T-helper 2 cell treated with Interferon-gamma antibody and Interleukin-4, amounts not matched to agents 5 μg/mL and 100 μg/mL, for 36 hours (primary cell): Measurements from ENCODE around the gene BMP2.

ENCODE experiments used
- DNase-seq: peaks from one replicate; pipeline ENCODE4 v3.0.0; 2021; ENCODE audit warnings: low spot score
- H3K27ac Mint-ChIP-seq: one replicate; pipeline ENCODE4 v1.8.0; 2021; ENCODE audit warnings: mild to moderate bottlenecking, mixed read lengths
- H3K27me3 Mint-ChIP-seq: one replicate; pipeline ENCODE4 v1.8.0; 2021; ENCODE audit warnings: low read depth, mixed read lengths
- H3K36me3 Mint-ChIP-seq: one replicate; pipeline ENCODE4 v1.8.0; 2021; ENCODE audit warnings: low read depth, mixed read lengths
- H3K4me1 Mint-ChIP-seq: one replicate; pipeline ENCODE4 v1.8.0; 2021; ENCODE audit warnings: low read depth, mixed read lengths
- H3K4me3 Mint-ChIP-seq: one replicate; pipeline ENCODE4 v1.8.0; 2022; ENCODE audit warnings: mild to moderate bottlenecking, moderate library complexity, mixed read lengths
- H3K9me3 Mint-ChIP-seq: one replicate; pipeline ENCODE4 v1.8.0; 2021; ENCODE audit warnings: mixed read lengths

The BMP2 gene

GRCh38 chr20:6784210-6784631 lies 16.7 kb downstream of the BMP2 start:
- DNase-seq = no peak

DNA sequence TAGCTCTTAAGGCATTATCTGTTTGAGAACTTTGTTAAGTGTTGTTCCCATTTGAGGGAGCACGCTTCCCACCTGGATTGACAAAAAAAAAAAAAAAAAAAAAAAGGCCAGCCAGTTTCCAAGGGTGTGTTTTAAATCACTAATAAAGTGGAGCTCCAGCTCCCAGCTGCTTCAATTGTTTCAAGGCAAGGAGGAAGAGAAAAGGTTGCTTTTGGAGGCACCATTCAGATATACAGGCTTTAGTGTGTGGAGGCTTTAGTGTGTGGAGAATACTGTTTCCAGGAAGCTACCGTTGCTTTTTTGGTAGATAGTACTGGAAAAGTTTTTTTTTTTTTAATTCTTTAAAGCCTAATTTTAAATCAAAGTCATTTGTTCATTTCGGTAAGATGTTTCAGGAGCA lies 17.3 kb downstream of the BMP2 start:
- Mint-ChIP-seq H3K9me3 (no peaks in the 10 kb centered on the region), H3K4me1 (no peaks in the 10 kb centered on the region), H3K4me3 (no peak overlapping the region), H3K27me3 (no peaks in the 10 kb centered on the region), H3K27ac (no peak overlapping the region), H3K36me3 (no peaks in the 10 kb centered on the region)
- DNase-seq = no peak

More at GRCh38 chr20:6784210-6784631, 16.7 kb downstream of the BMP2 start:
- Mint-ChIP-seq H3K27ac (no peak overlapping the region), H3K4me3 (no peak overlapping the region), H3K27me3 (no peaks in the 10 kb centered on the region), H3K9me3 (no peaks in the 10 kb centered on the region), H3K36me3 (no peaks in the 10 kb centered on the region), H3K4me1 (no peaks in the 10 kb centered on the region)

GRCh38 chr20:6786548-6786947 lies 19.1 kb downstream of the BMP2 start:
- Mint-ChIP-seq H3K4me3 (no peak overlapping the region), H3K27me3 (no peaks in the 10 kb centered on the region), H3K4me1 (no peaks in the 10 kb centered on the region), H3K27ac (no peak overlapping the region), H3K36me3 (no peaks in the 10 kb centered on the region), H3K9me3 (no peaks in the 10 kb centered on the region)
- DNase-seq = no peak

GRCh38 chr20:6792789-6793188 lies 25.3 kb downstream of the BMP2 start:
- no peak overlapping the region for H3K27ac Mint-ChIP-seq

GRCh38 chr20:6802227-6802626 lies 34.7 kb downstream of the BMP2 start:
- no peak overlapping the region for H3K27ac Mint-ChIP-seq

More at GRCh38 chr20:6792789-6793188, 25.3 kb downstream of the BMP2 start:
- H3K27me3 Mint-ChIP-seq = no peaks in the 10 kb centered on the region
- no peaks in the 10 kb centered on the region for H3K36me3 Mint-ChIP-seq
- no peaks in the 10 kb centered on the region for H3K9me3 Mint-ChIP-seq
- no peak for DNase-seq
- no peak overlapping the region for H3K4me3 Mint-ChIP-seq
- no peaks in the 10 kb centered on the region for H3K4me1 Mint-ChIP-seq

GRCh38 chr20:6806275-6806674 lies 38.8 kb downstream of the BMP2 start:
- DNase-seq = no peak
- H3K4me3 Mint-ChIP-seq = no peak overlapping the region
- no peaks in the 10 kb centered on the region for H3K27me3 Mint-ChIP-seq
- peaks cover 7% of the 10 kb centered on the region for H3K9me3 Mint-ChIP-seq
- no peaks in the 10 kb centered on the region for H3K4me1 Mint-ChIP-seq
- H3K36me3 Mint-ChIP-seq = no peaks in the 10 kb centered on the region
- no peak overlapping the region for H3K27ac Mint-ChIP-seq

More at GRCh38 chr20:6802227-6802626, 34.7 kb downstream of the BMP2 start:
- H3K27me3 Mint-ChIP-seq = no peaks in the 10 kb centered on the region
- H3K9me3 Mint-ChIP-seq = peaks cover 7% of the 10 kb centered on the region
- DNase-seq = no peak
- no peaks in the 10 kb centered on the region for H3K4me1 Mint-ChIP-seq
- no peak overlapping the region for H3K4me3 Mint-ChIP-seq
- H3K36me3 Mint-ChIP-seq = no peaks in the 10 kb centered on the region

DNA sequence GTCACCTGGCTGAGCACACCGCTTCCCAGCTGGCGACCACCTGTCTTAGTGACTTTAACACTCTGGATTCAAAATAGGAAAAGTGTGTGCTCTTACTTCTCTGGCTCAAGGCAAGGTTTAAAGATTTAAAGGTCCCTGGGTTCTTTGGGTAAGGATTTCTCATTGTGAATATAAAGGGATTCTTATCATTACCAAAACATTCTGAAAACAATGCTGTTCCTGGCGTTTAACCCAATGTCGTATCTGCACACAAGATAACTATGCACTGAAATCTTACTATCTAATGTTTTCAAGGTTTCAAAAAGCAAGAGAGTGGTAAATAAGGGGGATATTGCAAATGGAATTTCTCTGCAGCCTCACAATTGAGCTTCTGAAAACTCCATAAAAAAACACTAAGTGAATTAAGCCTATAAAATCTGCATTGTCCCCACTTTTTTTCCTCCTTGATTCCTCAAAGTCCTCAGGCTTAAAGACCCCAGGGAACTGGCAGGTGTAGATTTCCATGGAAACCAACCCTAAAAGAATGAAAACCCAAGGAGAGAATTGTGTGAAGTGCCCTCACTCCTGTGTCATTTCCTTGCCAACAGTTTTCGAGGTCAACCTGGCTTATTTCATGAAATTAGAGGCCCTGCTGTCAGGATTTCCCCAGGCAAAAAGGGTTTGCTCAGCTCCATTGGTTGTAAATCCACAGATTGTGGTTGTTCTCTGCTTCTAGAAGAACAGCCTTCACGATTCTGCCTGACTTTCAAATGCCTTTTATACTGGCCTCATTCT lies 44.0 kb downstream of the BMP2 start:
- no peak for DNase-seq
- Mint-ChIP-seq H3K27me3 (no peaks in the 10 kb centered on the region), H3K4me1 (no peaks in the 10 kb centered on the region), H3K36me3 (no peaks in the 10 kb centered on the region), H3K27ac (no peak overlapping the region), H3K9me3 (peaks cover 1% of the 10 kb centered on the region), H3K4me3 (no peak overlapping the region)

DNA sequence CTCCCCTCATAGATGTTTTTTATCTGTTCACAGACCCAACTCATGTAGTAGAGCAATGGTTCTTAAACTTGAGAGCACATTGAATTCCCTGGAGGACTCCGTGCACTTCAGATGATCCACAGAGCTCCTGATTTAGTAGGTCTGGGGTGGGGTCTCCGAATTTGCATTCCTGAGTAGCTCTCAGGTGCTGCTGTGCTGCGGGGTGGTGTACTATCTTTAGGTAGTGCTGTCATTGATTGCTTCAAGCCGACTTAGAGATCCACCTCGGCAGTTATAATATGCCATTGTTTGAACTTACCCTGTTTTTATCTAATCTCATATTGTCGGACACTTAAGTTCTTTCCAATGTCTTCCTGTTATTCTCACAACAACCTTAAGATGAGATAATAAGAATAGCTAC lies 45.0 kb downstream of the BMP2 start:
- Mint-ChIP-seq H3K27me3 (no peaks in the 10 kb centered on the region), H3K9me3 (no peaks in the 10 kb centered on the region), H3K4me1 (no peaks in the 10 kb centered on the region), H3K27ac (no peak overlapping the region), H3K4me3 (no peak overlapping the region), H3K36me3 (no peaks in the 10 kb centered on the region)
- DNase-seq = no peak

DNA sequence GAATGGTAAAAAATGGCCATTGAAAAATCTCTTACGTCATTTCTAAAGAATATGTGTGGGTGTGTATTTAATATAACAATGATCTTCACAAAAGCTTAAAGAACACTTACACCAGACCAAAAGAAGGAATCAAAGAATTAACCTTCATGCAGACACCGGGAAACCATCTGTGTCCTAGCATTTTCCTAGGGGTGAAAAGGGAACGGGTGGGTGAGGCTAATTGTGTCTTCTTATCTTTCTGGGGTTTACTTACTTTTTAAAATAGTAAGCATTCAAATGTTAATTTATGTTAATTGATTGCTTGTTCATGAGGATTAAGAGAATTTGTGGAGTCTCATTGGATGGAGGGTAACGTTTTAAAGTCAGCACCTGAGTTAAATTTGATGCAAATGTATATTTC lies 47.5 kb downstream of the BMP2 start:
- no peak overlapping the region for H3K27ac Mint-ChIP-seq
- no peak overlapping the region for H3K4me3 Mint-ChIP-seq
- H3K27me3 Mint-ChIP-seq = no peaks in the 10 kb centered on the region
- no peaks in the 10 kb centered on the region for H3K36me3 Mint-ChIP-seq
- H3K4me1 Mint-ChIP-seq = no peaks in the 10 kb centered on the region
- no peaks in the 10 kb centered on the region for H3K9me3 Mint-ChIP-seq
- DNase-seq = no peak

- no peak overlapping the region for H3K4me3 Mint-ChIP-seq
- no peaks in the 10 kb centered on the region for H3K4me1 Mint-ChIP-seq
- no peaks in the 10 kb centered on the region for H3K36me3 Mint-ChIP-seq
- no peak for DNase-seq
- no peak overlapping the region for H3K27ac Mint-ChIP-seq
- H3K27me3 Mint-ChIP-seq = no peaks in the 10 kb centered on the region
- H3K9me3 Mint-ChIP-seq = no peaks in the 10 kb centered on the region
These were observed 50.7 kb downstream of the BMP2 start for GRCh38 chr20:6818033-6818808.

DNA sequence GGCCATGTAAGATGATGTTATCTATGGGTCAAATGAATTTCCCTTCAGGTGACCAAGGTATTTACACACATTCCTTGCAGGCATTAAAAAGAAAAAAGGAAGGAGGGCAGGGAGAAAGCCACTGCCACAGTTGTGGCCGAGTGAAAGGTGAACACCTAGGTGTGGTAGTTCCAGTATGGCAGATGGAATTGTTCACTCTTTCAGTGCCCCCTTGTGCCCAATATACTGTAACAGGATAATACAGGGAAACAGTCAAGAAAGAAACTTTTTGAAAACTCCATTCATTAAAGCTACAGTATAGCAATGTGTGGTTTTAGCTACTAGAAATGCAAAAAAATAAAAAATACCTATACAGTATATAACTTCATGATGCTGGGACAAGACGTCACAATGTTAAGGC lies 52.1 kb downstream of the BMP2 start:
- Mint-ChIP-seq H3K27me3 (no peaks in the 10 kb centered on the region), H3K9me3 (no peaks in the 10 kb centered on the region), H3K4me3 (no peak overlapping the region), H3K27ac (no peak overlapping the region), H3K4me1 (no peaks in the 10 kb centered on the region), H3K36me3 (no peaks in the 10 kb centered on the region)
- no peak for DNase-seq

DNA sequence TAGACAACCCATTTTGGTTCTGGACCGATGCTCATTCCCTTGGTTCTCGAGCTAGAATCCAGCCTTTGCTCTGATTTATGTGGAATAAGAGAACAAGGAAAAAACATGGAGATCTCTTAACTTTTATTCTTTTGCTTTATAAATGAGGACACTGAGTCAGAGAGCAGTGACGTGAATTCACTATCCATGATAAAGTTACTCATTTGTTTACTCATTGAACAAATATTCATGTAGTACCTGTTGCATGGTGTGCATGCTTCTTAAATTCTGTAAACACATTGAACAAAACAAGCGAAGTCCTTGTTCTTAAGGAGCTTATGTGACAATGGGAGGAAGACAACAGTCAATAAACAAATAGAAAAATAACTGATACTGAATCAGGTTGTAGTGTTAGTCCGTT lies 56.9 kb downstream of the BMP2 start:
- no peak for DNase-seq
- no peaks in the 10 kb centered on the region for H3K4me1 Mint-ChIP-seq
- H3K4me3 Mint-ChIP-seq = no peak overlapping the region
- no peaks in the 10 kb centered on the region for H3K36me3 Mint-ChIP-seq
- H3K27me3 Mint-ChIP-seq = no peaks in the 10 kb centered on the region
- no peaks in the 10 kb centered on the region for H3K9me3 Mint-ChIP-seq
- H3K27ac Mint-ChIP-seq = no peak overlapping the region

DNA sequence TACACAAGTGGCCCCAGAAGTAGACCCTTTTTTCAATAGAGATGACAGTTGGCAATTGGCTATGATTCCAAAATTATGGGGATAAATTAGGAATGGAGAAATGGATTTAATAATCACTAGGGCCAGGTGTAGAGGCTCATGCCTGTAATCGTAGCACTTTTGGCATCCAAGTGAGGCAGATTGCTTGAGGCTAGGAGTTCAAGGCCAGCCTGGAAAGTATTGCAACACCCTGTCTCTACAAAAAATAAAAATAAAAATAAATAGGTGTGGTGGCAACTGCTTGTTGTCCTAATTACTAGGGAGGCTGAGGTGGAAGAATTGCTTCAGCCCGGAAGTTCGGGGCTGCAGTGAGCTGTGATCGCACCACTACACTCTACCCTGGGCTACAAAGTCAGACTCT lies 60.0 kb downstream of the BMP2 start:
- no peak overlapping the region for H3K27ac Mint-ChIP-seq
- no peaks in the 10 kb centered on the region for H3K27me3 Mint-ChIP-seq
- no peaks in the 10 kb centered on the region for H3K36me3 Mint-ChIP-seq
- no peaks in the 10 kb centered on the region for H3K9me3 Mint-ChIP-seq
- no peak overlapping the region for H3K4me3 Mint-ChIP-seq
- H3K4me1 Mint-ChIP-seq = no peaks in the 10 kb centered on the region
- no peak for DNase-seq

GRCh38 chr20:6828794-6829423 lies 61.4 kb downstream of the BMP2 start:
- peak; percentile 6 for DNase-seq
- H3K9me3 Mint-ChIP-seq = no peaks in the 10 kb centered on the region
- H3K27ac Mint-ChIP-seq = no peak overlapping the region
- no peak overlapping the region for H3K4me3 Mint-ChIP-seq
- H3K27me3 Mint-ChIP-seq = no peaks in the 10 kb centered on the region
- no peaks in the 10 kb centered on the region for H3K4me1 Mint-ChIP-seq
- H3K36me3 Mint-ChIP-seq = no peaks in the 10 kb centered on the region
